ENCODE measurements around the gene TMEM52.
A peak's percentile ranks its signal among the peaks of the same experiment; 100 is the strongest.

Gene TMEM52

GRCh38 chr1:1916851-1917251 lies 2.2 kb downstream of the TMEM52 start:
- DNase-seq (ENCODE audit: insufficient read length, low spot score): no peak
- FAIRE-seq: no peak

GRCh38 chr1:1915911-1916840 lies 2.9 kb downstream of the TMEM52 start:
- DNase-seq (ENCODE audit: insufficient read length, low spot score) (no peak), FAIRE-seq (no peak)

GRCh38 chr1:1914971-1915692 lies 3.9 kb downstream of the TMEM52 start, which contains the start of gene CALML6:
TSS of gene CALML6 (plus strand) at chr1:1915260. CDS start at chr1:1915281, 21 bp downstream.
- FAIRE-seq (no peak), DNase-seq (ENCODE audit: insufficient read length, low spot score) (no peak)

GRCh38 chr1:1914101-1914970 lies 4.7 kb downstream of the TMEM52 start:
- DNase-seq (ENCODE audit: insufficient read length, low spot score) (no peak), FAIRE-seq (no peak)

GRCh38 chr1:1911350-1912041 lies 7.6 kb downstream of the TMEM52 start:
- no peak for FAIRE-seq
- DNase-seq (ENCODE audit: insufficient read length, low spot score): no peak

- FAIRE-seq (no peak), DNase-seq (ENCODE audit: insufficient read length, low spot score) (no peak)
Observed at GRCh38 chr1:1910651-1911331, 8.3 kb downstream of the TMEM52 start.

GRCh38 chr1:1910033-1910465 lies 9.0 kb downstream of the TMEM52 start:
- DNase-seq (ENCODE audit: insufficient read length, low spot score): no peak
- FAIRE-seq: no peak

GRCh38 chr1:1908506-1908791 lies 10.6 kb downstream of the TMEM52 start:
- DNase-seq (ENCODE audit: insufficient read length, low spot score) (no peak), FAIRE-seq (no peak)

GRCh38 chr1:1907098-1907736 lies 11.9 kb downstream of the TMEM52 start:
- DNase-seq (ENCODE audit: insufficient read length, low spot score): no peak
- no peak for FAIRE-seq

- peak; percentile 88 for DNase-seq (ENCODE audit: insufficient read length, low spot score)
- peak; percentile 93 for FAIRE-seq
Observed at GRCh38 chr1:1906185-1907097, 12.6 kb downstream of the TMEM52 start.

GRCh38 chr1:1903224-1903623 lies 15.9 kb downstream of the TMEM52 start:
- DNase-seq (ENCODE audit: insufficient read length, low spot score): no peak
- FAIRE-seq: no peak

- FAIRE-seq (no peak), DNase-seq (ENCODE audit: insufficient read length, low spot score) (no peak)
Observed at GRCh38 chr1:1901641-1902294, 17.3 kb downstream of the TMEM52 start.

GRCh38 chr1:1900883-1901640 lies 18.0 kb downstream of the TMEM52 start:
- DNase-seq (ENCODE audit: insufficient read length, low spot score): no peak
- no peak for FAIRE-seq

- FAIRE-seq: no peak
- DNase-seq (ENCODE audit: insufficient read length, low spot score): no peak
Observed at GRCh38 chr1:1899967-1900327, 19.1 kb downstream of the TMEM52 start.

- DNase-seq (ENCODE audit: insufficient read length, low spot score) (no peak), FAIRE-seq (no peak)
Observed at GRCh38 chr1:1899266-1899966, 19.7 kb downstream of the TMEM52 start.

- no peak for DNase-seq (ENCODE audit: insufficient read length, low spot score)
- peak; percentile 93 for FAIRE-seq
Observed at GRCh38 chr1:1898246-1898933, 20.7 kb downstream of the TMEM52 start.

All from HTR-8/SVneo (cell line).